HEK293T (cell line): Measurements from ENCODE around the gene IRX1.

ENCODE experiments used
- CTCF ChIA-PET: fragments of 350-600 bp; formaldehyde crosslinking; extraction: SDS; loops from one replicate; lab custom pipeline; 2021; ENCODE audit warnings: antibody characterized with exemption, inconsistent platforms; lab: Yijun Ruan, JAX
- POLR2A ChIA-PET: fragments of 350-600 bp; formaldehyde crosslinking; extraction: SDS; loops from one replicate; lab custom pipeline; 2020; ENCODE audit warnings: antibody characterized with exemption, inconsistent platforms; lab: Yijun Ruan, JAX
- DNase-seq: peaks from one replicate; pipeline ENCODE4 v3.0.0; 2012; ENCODE audit warnings: mixed read lengths; ENCODE audit errors: extremely low spot score
- ARNT ChIP-seq: fragments of 450-650 bp; IDR thresholded peaks from 2 replicates; pipeline ENCODE4 v1.6.1; 2017; ENCODE audit warnings: mild to moderate bottlenecking
- BHLHE40 ChIP-seq: fragments of 450-650 bp; IDR thresholded peaks from 2 replicates; pipeline ENCODE4 v1.6.1; 2016; ENCODE audit warnings: mild to moderate bottlenecking, moderate library complexity, borderline replicate concordance
- CTBP1 ChIP-seq: fragments of 450-650 bp; IDR thresholded peaks from 2 replicates; pipeline ENCODE4 v1.6.1; 2016; ENCODE audit warnings: borderline replicate concordance
- ELF4 ChIP-seq: fragments of 450-650 bp; IDR thresholded peaks from 2 replicates; pipeline ENCODE4 v1.6.1; 2017; ENCODE audit warnings: antibody characterized with exemption
- FOXA1 ChIP-seq: fragments of 450-650 bp; IDR thresholded peaks from 2 replicates; pipeline ENCODE4 v1.6.1; 2016; ENCODE audit warnings: mild to moderate bottlenecking
- FOXK2 ChIP-seq: fragments of 450-650 bp; IDR thresholded peaks from 2 replicates; pipeline ENCODE4 v1.6.1; 2016; ENCODE audit warnings: mild to moderate bottlenecking
- FOXM1 ChIP-seq: fragments of 450-650 bp; IDR thresholded peaks from 2 replicates; pipeline ENCODE4 v1.6.1; 2017; ENCODE audit warnings: mild to moderate bottlenecking, borderline replicate concordance
- HDGF ChIP-seq: fragments of 450-650 bp; IDR thresholded peaks from 2 replicates; pipeline ENCODE4 v1.6.1; 2017; ENCODE audit warnings: antibody characterized with exemption, borderline replicate concordance
- L3MBTL2 ChIP-seq: fragments of 450-650 bp; conservative IDR thresholded peaks from 2 replicates; pipeline ENCODE4 v1.6.1; 2016; ENCODE audit warnings: mild to moderate bottlenecking
- LEF1 ChIP-seq: fragments of 450-650 bp; IDR thresholded peaks from 2 replicates; pipeline ENCODE4 v1.6.1; 2017; ENCODE audit warnings: mild to moderate bottlenecking, borderline replicate concordance
- NFRKB ChIP-seq: fragments of 450-650 bp; IDR thresholded peaks from 2 replicates; pipeline ENCODE4 v1.6.1; 2016; ENCODE audit warnings: mild to moderate bottlenecking, moderate library complexity
- PKNOX1 ChIP-seq: fragments of 450-650 bp; IDR thresholded peaks from 2 replicates; pipeline ENCODE4 v1.6.1; 2016
- SP1 ChIP-seq: fragments of 450-650 bp; IDR thresholded peaks from 2 replicates; pipeline ENCODE4 v1.6.1; 2017
- SUZ12 ChIP-seq: fragments of 450-650 bp; IDR thresholded peaks from 2 replicates; pipeline ENCODE4 v1.6.1; 2016; ENCODE audit warnings: mild to moderate bottlenecking
- TARDBP ChIP-seq: fragments of 450-650 bp; IDR thresholded peaks from 2 replicates; pipeline ENCODE4 v1.6.1; 2016
- ZNF384 ChIP-seq: fragments of 450-650 bp; IDR thresholded peaks from 2 replicates; pipeline ENCODE4 v1.6.1; 2016

The IRX1 gene

GRCh38 chr5:3613726-3614125 lies 18.1 kb downstream of the IRX1 start:
- CTCF ChIA-PET = no interaction called here
- no peak for DNase-seq
- TF ChIP-seq FOXK2 = no peak
- TF ChIP-seq CTBP1 = no peak
- no peak for TF ChIP-seq SUZ12
- TF ChIP-seq ARNT = no peak
- TF ChIP-seq L3MBTL2 = no peak
- no peak for TF ChIP-seq FOXM1
- no peak for TF ChIP-seq BHLHE40
- TF ChIP-seq TARDBP = no peak
- POLR2A ChIA-PET = no interaction called here

GRCh38 chr5:3615217-3615616 lies 19.6 kb downstream of the IRX1 start:
- CTCF ChIA-PET = no interaction called here
- TF ChIP-seq ZNF384 (no peak), PKNOX1 (no peak), NFRKB (no peak), TARDBP (no peak), HDGF (no peak)
- POLR2A ChIA-PET = no interaction called here
- no peak for DNase-seq

GRCh38 chr5:3615829-3616228 lies 20.2 kb downstream of the IRX1 start:
- TF ChIP-seq FOXK2 = no peak
- no peak for TF ChIP-seq HDGF
- TF ChIP-seq FOXM1 = no peak
- TF ChIP-seq CTBP1 = no peak
- TF ChIP-seq LEF1 = no peak
- TF ChIP-seq PKNOX1 = no peak
- TF ChIP-seq ZNF384 = no peak
- TF ChIP-seq TARDBP = no peak
- TF ChIP-seq L3MBTL2 = no peak
- TF ChIP-seq ELF4 = no peak
- no peak for TF ChIP-seq ARNT
- TF ChIP-seq BHLHE40 = no peak
- TF ChIP-seq NFRKB = no peak
- no peak for TF ChIP-seq FOXA1
- TF ChIP-seq SUZ12 = no peak
- TF ChIP-seq SP1 = no peak
- DNase-seq = no peak
- ChIA-PET POLR2A (no interaction called here), CTCF (no interaction called here)

- no peak for DNase-seq
- CTCF ChIA-PET = no interaction called here
- TF ChIP-seq FOXK2 (no peak), SUZ12 (no peak), BHLHE40 (no peak), L3MBTL2 (no peak)
- POLR2A ChIA-PET = no interaction called here
These were observed 23.9 kb downstream of the IRX1 start for GRCh38 chr5:3619579-3619978.

- no peak for DNase-seq
- ChIA-PET CTCF (no interaction called here), POLR2A (no interaction called here)
- TF ChIP-seq ARNT = no peak
- TF ChIP-seq FOXK2 = no peak
- no peak for TF ChIP-seq HDGF
- TF ChIP-seq FOXA1 = no peak
- no peak for TF ChIP-seq CTBP1
- TF ChIP-seq SUZ12 = no peak
- TF ChIP-seq L3MBTL2 = no peak
- no peak for TF ChIP-seq PKNOX1
- TF ChIP-seq LEF1 = no peak
- TF ChIP-seq BHLHE40 = no peak
- no peak for TF ChIP-seq SP1
- TF ChIP-seq TARDBP = no peak
- no peak for TF ChIP-seq ZNF384
- no peak for TF ChIP-seq ELF4
- no peak for TF ChIP-seq NFRKB
- no peak for TF ChIP-seq FOXM1
These were observed 27.3 kb downstream of the IRX1 start for GRCh38 chr5:3622961-3623360.

- POLR2A ChIA-PET = no interaction called here
- DNase-seq = no peak
- TF ChIP-seq NFRKB (no peak), PKNOX1 (no peak), BHLHE40 (no peak), FOXM1 (no peak), SUZ12 (no peak), SP1 (no peak), FOXA1 (no peak), LEF1 (no peak), ARNT (no peak), ZNF384 (no peak), FOXK2 (no peak), L3MBTL2 (no peak)
- CTCF ChIA-PET = no interaction called here
These were observed 30.0 kb downstream of the IRX1 start for GRCh38 chr5:3625626-3626025.
